DMS 273 treated with DMSO at 0.1 percent for 48 hours (cell line): ENCODE results near the gene ADGRF4.
"Not testable (repeated sequence)": the region's sequence is repeated elsewhere in the genome, so short reads cannot be mapped to it uniquely, and the experiment has no call there.

Experiments used
- DNase-seq: peaks from one replicate; lab custom pipeline; 2025; lab: John Stamatoyannopoulos, UW

Gene ADGRF4

GRCh38 chr6:47734831-47735481 lies 36.6 kb downstream of the ADGRF4 start:
- DNase-seq: no peak

- DNase-seq: no peak
Measured at GRCh38 chr6:47736083-47736700, 37.8 kb downstream of the ADGRF4 start.

DNA sequence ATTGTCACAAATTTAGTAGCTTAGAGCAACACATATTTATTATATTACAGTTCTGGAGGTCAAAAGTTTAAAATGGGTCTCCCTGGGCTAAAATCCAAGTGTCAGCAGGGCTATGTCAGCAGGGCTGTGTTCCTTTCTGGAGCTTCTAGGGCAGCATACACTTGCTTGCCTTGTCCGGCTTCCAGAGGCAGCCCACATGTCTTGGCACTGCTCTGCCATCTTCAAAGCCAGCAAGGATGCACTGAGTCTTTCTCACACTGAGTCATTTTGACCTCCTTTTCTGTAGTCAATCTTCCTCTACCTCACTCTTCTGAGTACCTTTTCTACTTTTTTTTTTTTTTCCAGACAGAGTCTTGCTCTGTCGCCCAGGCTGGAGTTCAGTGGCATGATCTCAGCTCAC lies 39.0 kb downstream of the ADGRF4 start:
- no peak for DNase-seq

GRCh38 chr6:47740714-47741113 lies 42.3 kb downstream of the ADGRF4 start:
- DNase-seq: no peak

DNA sequence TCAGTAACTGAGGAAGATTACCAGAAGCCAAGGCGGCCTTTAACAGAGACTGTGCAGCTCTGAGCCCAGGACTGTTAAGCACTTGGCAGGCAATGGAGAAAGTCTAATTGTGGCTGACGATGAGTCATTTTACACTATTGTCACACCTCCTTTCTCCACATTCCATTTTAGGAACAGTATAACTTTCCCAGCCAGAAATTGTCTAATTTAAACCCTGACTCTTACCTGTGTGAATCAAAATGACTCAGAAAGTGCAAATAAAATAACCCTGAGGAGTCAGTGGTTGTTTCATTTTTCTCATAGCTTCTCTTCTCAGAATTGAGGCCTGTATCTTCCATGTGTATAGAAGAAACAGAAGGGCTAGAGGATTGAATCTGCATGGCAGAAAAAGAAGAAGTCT lies 43.4 kb downstream of the ADGRF4 start:
- DNase-seq: no peak

- DNase-seq: no peak
Measured at GRCh38 chr6:47743744-47744143, 45.4 kb downstream of the ADGRF4 start.

DNA sequence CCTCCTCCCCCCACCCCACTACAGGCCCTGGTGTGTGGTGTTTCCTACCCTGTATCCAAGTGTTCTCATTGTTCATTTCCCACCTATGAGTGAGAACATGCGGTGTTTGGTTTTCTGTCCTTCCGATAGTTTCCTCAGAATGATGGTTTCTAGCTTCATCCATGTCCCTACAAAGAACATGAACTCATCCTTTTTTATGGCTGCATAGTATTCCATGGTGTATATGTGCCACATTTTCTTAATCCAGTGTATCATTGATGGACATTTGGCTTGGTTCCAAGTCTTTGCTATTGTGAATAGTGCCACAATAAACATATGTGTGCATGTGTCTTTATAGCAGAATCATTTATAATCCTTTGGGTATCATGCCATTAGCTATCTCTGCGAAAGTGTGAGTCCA lies 46.9 kb downstream of the ADGRF4 start:
- DNase-seq: not testable (repeated sequence)

- DNase-seq: no peak
Measured at GRCh38 chr6:47749757-47750156, 51.4 kb downstream of the ADGRF4 start.

GRCh38 chr6:47752801-47753200 lies 54.4 kb downstream of the ADGRF4 start:
- DNase-seq: no peak

- no peak for DNase-seq
Measured at GRCh38 chr6:47759364-47759763, 61.0 kb downstream of the ADGRF4 start.

DNA sequence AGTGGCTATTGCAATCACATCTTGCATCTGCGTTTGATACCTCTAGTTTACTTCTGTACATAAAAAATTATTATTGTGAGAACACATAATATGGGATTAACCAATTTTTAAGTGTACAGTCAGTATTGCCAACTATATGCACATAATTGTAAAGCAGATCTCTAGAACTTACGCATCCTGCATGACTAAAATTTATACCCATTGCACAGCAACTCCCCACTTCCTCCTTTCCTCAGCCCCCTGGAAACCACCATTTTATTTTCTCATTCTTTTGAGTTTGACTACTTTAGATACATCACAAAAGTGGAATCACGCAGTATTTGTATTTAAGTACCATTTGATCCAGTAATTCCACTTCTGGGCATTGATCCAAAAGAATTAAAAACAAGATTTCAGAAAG lies 64.1 kb downstream of the ADGRF4 start:
- DNase-seq: no peak

GRCh38 chr6:47766445-47766844 lies 68.1 kb downstream of the ADGRF4 start:
- DNase-seq: no peak

DNA sequence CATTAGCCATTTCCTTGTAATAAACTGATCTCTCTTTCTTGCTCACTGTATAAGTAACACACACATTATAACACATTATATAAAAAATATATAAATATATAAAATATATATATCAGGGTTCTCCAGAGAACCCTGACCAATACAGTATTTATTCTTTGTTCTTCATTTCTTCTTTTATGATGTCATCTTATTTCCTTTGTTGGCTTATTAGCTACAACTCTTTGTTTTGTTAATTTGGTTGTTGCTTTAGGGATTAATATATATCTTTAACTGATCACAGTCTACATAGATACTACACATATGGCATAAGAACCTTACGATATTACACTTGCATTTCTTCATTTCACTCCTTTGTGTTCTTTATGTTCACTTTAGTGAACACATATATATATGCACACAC lies 68.7 kb downstream of the ADGRF4 start:
- no peak for DNase-seq

DNA sequence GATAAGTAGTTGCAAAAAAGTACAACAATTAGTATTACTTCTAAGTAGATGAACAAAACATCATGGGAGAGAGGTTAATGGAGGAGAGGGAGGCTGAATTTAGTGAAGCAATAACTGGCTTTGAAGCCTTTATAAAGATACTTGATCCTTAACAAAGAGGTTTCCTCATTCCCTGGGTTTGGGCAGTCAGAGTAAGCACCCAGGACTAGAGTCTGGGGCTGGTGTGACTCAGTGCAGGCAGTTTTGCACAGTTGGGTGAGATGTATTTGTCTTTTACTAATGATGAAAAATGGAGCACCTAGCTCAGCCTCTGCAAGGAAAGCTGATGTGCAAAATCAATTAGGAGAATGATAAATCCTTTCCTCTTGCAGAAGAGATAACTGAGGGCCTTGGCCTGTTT lies 71.6 kb downstream of the ADGRF4 start:
- DNase-seq: no peak
